ENCODE results near the gene MPPED1. TPM values are rescaled to one million over a fixed set of nuclear protein-coding genes. Genes with fewer than 3 reads are reported as not detected.

Gene MPPED1
- total RNA-seq, 1 experiment from 2014 or later, result 0.35 TPM

DNA sequence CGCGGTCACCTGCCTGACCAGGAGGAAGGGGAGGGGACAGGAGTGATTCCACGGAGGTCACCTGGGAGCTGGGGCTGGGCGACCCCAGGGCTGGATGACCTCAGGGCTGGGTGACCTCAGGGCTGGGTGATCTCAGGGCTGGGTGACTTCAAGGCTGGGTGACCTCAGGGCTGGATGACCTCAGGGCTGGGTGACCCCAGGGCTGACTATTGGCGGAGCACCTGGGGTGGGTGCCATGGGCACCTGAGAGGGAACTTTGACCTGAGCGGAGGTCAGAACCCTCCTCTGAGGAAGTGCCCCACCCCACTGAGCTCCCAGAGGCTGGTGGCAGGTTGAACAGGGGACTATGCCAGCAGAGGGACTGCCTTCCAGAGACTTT lies 11.8 kb upstream of the MPPED1 start:
- H3K4me1 Mint-ChIP-seq, result peaks cover 3% of the 10 kb centered on the region; the same call in 1 of the 2 replicates
- H3K36me3 Mint-ChIP-seq, result no peaks in the 10 kb centered on the region
- H3K27me3 Mint-ChIP-seq (ENCODE audit: low read depth), result no peaks in the 10 kb centered on the region
- no peaks in the 10 kb centered on the region; the same call in 1 of the 2 replicates for H3K9me3 Mint-ChIP-seq
- DNase-seq (ENCODE audit: low spot score) (no peak), ATAC-seq (no peak)
- POLR2A ChIA-PET, result no interaction called here
- CTCF ChIA-PET, result interaction anchor here (0.8 kb wide), 1 partner anchor 483 kb away, joined by 3 read pairs; no protein-coding TSS in a partner anchor
- H3K27ac Mint-ChIP-seq, result no peak overlapping the region
- no peak overlapping the region for H3K4me3 Mint-ChIP-seq
- TF ChIP-seq ZNF671 (CRISPR knock-in tag; IDR thresholded peaks at IDR 0.05), result no peak
- TF ChIP-seq, protein P1, sequence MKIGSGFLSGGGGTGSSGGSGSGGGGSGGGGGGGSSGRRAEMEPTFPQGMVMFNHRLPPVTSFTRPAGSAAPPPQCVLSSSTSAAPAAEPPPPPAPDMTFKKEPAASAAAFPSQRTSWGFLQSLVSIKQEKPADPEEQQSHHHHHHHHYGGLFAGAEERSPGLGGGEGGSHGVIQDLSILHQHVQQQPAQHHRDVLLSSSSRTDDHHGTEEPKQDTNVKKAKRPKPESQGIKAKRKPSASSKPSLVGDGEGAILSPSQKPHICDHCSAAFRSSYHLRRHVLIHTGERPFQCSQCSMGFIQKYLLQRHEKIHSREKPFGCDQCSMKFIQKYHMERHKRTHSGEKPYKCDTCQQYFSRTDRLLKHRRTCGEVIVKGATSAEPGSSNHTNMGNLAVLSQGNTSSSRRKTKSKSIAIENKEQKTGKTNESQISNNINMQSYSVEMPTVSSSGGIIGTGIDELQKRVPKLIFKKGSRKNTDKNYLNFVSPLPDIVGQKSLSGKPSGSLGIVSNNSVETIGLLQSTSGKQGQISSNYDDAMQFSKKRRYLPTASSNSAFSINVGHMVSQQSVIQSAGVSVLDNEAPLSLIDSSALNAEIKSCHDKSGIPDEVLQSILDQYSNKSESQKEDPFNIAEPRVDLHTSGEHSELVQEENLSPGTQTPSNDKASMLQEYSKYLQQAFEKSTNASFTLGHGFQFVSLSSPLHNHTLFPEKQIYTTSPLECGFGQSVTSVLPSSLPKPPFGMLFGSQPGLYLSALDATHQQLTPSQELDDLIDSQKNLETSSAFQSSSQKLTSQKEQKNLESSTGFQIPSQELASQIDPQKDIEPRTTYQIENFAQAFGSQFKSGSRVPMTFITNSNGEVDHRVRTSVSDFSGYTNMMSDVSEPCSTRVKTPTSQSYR (CRISPR knock-in tag; IDR thresholded peaks at IDR 0.05), result no peak
- TF ChIP-seq MXD4 (CRISPR knock-in tag; IDR thresholded peaks at IDR 0.05; ENCODE audit: borderline replicate concordance), result no peak
- no peak for TF ChIP-seq SP1 (CRISPR knock-in tag; conservative IDR thresholded peaks at IDR 0.05)
- TF ChIP-seq CREM (CRISPR knock-in tag; IDR thresholded peaks at IDR 0.05), result no peak
- no peak for TF ChIP-seq JUN (CRISPR knock-in tag; IDR thresholded peaks at IDR 0.05)
- no peak for TF ChIP-seq JAZF1 (CRISPR knock-in tag; IDR thresholded peaks at IDR 0.05)
- TF ChIP-seq, protein P2, sequence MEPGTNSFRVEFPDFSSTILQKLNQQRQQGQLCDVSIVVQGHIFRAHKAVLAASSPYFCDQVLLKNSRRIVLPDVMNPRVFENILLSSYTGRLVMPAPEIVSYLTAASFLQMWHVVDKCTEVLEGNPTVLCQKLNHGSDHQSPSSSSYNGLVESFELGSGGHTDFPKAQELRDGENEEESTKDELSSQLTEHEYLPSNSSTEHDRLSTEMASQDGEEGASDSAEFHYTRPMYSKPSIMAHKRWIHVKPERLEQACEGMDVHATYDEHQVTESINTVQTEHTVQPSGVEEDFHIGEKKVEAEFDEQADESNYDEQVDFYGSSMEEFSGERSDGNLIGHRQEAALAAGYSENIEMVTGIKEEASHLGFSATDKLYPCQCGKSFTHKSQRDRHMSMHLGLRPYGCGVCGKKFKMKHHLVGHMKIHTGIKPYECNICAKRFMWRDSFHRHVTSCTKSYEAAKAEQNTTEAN (CRISPR knock-in tag; IDR thresholded peaks at IDR 0.05), result no peak
- no peak for TF ChIP-seq ZNF121 (CRISPR knock-in tag; IDR thresholded peaks at IDR 0.05)
- TF ChIP-seq PREB (CRISPR knock-in tag; IDR thresholded peaks at IDR 0.05; ENCODE audit: borderline replicate concordance), result no peak
- TF ChIP-seq, protein P3, sequence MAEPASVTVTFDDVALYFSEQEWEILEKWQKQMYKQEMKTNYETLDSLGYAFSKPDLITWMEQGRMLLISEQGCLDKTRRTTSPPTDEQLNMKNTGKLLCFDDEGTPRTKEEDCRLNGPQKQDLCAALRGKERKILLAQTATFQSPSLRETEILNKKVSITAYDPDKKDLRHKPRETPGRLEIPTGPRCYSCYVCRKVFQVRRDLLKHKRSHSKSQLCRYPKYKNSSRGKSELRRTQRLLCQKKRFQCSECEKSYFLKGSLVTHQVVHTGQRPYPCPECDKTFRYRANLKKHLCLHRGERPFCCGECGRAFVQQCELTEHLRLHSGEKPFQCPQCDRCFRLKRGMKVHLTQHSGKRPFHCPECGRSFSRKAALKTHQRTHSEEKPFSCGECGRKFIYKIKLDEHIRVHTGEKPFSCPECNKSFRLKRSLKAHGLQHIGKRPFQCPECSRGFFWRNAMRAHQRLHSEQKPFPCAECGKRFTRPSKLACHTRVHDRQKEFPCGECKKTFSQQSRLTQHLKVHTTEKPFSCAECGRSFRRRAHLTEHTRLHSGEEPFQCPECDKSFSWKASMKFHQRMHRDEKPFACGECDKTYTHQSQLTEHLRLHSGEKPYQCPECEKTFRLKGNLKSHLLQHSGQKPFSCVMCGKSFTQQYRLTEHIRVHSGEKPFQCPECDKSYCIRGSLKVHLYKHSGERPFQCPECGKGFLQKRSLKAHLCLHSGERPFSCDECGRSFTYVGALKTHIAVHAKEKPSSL (CRISPR knock-in tag; conservative IDR thresholded peaks at IDR 0.05), result no peak
- TF ChIP-seq RELA (CRISPR knock-in tag; IDR thresholded peaks at IDR 0.05; ENCODE audit: borderline replicate concordance), result no peak
- TF ChIP-seq, protein P4, sequence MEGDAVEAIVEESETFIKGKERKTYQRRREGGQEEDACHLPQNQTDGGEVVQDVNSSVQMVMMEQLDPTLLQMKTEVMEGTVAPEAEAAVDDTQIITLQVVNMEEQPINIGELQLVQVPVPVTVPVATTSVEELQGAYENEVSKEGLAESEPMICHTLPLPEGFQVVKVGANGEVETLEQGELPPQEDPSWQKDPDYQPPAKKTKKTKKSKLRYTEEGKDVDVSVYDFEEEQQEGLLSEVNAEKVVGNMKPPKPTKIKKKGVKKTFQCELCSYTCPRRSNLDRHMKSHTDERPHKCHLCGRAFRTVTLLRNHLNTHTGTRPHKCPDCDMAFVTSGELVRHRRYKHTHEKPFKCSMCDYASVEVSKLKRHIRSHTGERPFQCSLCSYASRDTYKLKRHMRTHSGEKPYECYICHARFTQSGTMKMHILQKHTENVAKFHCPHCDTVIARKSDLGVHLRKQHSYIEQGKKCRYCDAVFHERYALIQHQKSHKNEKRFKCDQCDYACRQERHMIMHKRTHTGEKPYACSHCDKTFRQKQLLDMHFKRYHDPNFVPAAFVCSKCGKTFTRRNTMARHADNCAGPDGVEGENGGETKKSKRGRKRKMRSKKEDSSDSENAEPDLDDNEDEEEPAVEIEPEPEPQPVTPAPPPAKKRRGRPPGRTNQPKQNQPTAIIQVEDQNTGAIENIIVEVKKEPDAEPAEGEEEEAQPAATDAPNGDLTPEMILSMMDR (IDR thresholded peaks at IDR 0.05), result no peak
- no peak for TF ChIP-seq ELF4 (CRISPR knock-in tag; IDR thresholded peaks at IDR 0.05; ENCODE audit: low read depth)
- no peak for TF ChIP-seq MYBL2 (CRISPR knock-in tag; IDR thresholded peaks at IDR 0.05)
- no peak for TF ChIP-seq E2F5 (CRISPR knock-in tag; IDR thresholded peaks at IDR 0.05)
- no peak for TF ChIP-seq HMGA2 (CRISPR knock-in tag; IDR thresholded peaks at IDR 0.05)
- TF ChIP-seq, protein P5, sequence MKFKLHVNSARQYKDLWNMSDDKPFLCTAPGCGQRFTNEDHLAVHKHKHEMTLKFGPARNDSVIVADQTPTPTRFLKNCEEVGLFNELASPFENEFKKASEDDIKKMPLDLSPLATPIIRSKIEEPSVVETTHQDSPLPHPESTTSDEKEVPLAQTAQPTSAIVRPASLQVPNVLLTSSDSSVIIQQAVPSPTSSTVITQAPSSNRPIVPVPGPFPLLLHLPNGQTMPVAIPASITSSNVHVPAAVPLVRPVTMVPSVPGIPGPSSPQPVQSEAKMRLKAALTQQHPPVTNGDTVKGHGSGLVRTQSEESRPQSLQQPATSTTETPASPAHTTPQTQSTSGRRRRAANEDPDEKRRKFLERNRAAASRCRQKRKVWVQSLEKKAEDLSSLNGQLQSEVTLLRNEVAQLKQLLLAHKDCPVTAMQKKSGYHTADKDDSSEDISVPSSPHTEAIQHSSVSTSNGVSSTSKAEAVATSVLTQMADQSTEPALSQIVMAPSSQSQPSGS (CRISPR knock-in tag; IDR thresholded peaks at IDR 0.05; ENCODE audit: borderline replicate concordance, low read depth), result no peak
- TF ChIP-seq ZNF532 (CRISPR knock-in tag; IDR thresholded peaks at IDR 0.05; ENCODE audit: borderline replicate concordance), result no peak

Measured in WTC11 (cell line).